H1 (cell line): ENCODE data around the gene GARIN6.
A peak's percentile ranks its signal among the peaks of the same experiment; 100 is the strongest.

Experiments
- EZH2 ChIP-seq: fragments of 200-600 bp; sonication (generic); IDR thresholded peaks from 2 replicates; pipeline ENCODE4 v1.7.1; 2012; ENCODE audit warnings: low read depth, mild to moderate bottlenecking, moderate library complexity, low read length, inconsistent platforms; ENCODE audit not compliant: severe bottlenecking
- PHF8 ChIP-seq: fragments of 200-600 bp; sonication (generic); conservative IDR thresholded peaks from 2 replicates; pipeline ENCODE4 v1.7.1; 2012; ENCODE audit warnings: low read depth, mild to moderate bottlenecking, inconsistent platforms, low read length, moderate library complexity
- POLR2A ChIP-seq, 2 experiments: IDR thresholded peaks; 1 replicate in 1 of 2; 2 replicates in 1 of 2; pipeline ENCODE4 v1.6.1; 2011; ENCODE audit warnings: low read depth in 2 of 2, low read length in 2 of 2, mild to moderate bottlenecking in 2 of 2; ENCODE audit errors: control extremely low read depth in 1 of 2
- POLR2AphosphoS5 ChIP-seq: IDR thresholded peaks from 2 replicates; pipeline ENCODE4 v1.6.1; 2011; ENCODE audit warnings: low read depth, low read length
- ZNF274 ChIP-seq: IDR thresholded peaks from 2 replicates; pipeline ENCODE4 v1.7.0; 2012; ENCODE audit warnings: low read length, borderline replicate concordance; ENCODE audit errors: extremely low read depth
- TF ChIP-seq, protein P1 (sequence below), 3 experiments: IDR thresholded peaks; 1 replicate in 2 of 3; 2 replicates in 1 of 3; pipeline versions ENCODE4 v1.5.1 to v1.6.1; 2011; ENCODE audit warnings: low read length in 3 of 3, mild to moderate bottlenecking in 3 of 3, inconsistent platforms in 2 of 3, low read depth in 1 of 3, moderate library complexity in 1 of 3; ENCODE audit not compliant: insufficient read depth in 1 of 3; ENCODE audit errors: control extremely low read depth in 1 of 3

DNA sequence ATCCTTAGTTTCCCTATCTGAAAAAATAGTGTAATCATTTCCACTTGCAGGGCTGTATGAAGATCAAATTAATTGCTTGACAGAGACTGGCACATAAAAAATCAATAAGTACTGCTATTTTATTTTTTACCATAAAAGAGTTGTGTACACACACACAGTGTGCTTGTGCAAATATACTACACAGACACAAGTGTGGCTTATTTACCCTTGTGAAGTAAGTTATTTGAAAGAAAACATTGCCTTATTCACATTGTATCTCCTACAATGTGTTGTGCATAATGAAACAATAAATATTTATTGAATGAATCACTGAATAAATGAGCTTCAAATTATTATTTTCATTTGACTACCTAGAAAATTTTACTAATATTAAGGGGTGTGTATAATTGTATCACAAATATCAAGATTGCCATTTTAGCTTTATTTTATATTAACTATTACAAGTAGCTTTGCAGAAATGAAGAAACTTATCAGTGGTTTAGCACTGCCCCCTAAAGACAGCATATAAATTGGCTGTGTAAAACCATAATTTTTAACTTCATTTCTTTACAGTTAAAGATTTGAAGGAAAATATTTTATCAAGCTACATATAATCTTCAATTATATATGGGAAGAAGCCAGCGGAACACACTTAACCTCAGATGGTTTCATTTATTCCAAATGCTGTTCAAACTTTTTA is 11.3 kb downstream of the GARIN6 start:
- TF ChIP-seq, protein P1, sequence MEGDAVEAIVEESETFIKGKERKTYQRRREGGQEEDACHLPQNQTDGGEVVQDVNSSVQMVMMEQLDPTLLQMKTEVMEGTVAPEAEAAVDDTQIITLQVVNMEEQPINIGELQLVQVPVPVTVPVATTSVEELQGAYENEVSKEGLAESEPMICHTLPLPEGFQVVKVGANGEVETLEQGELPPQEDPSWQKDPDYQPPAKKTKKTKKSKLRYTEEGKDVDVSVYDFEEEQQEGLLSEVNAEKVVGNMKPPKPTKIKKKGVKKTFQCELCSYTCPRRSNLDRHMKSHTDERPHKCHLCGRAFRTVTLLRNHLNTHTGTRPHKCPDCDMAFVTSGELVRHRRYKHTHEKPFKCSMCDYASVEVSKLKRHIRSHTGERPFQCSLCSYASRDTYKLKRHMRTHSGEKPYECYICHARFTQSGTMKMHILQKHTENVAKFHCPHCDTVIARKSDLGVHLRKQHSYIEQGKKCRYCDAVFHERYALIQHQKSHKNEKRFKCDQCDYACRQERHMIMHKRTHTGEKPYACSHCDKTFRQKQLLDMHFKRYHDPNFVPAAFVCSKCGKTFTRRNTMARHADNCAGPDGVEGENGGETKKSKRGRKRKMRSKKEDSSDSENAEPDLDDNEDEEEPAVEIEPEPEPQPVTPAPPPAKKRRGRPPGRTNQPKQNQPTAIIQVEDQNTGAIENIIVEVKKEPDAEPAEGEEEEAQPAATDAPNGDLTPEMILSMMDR (IDR thresholded peaks at IDR 0.05; ENCODE audit: control extremely low read depth in 1 of 3, insufficient read depth in 1 of 3, low read depth in 1 of 3, low read length in 3 of 3): peak in 1 of 3 experiments; percentile 16; a peak in 2 of 4 replicates
- TF ChIP-seq POLR2AphosphoS5: no peak
- TF ChIP-seq ZNF274: no peak
- TF ChIP-seq POLR2A (IDR thresholded peaks at IDR 0.05; ENCODE audit: control extremely low read depth in 1 of 2, low read depth in 2 of 2, low read length in 2 of 2): no peak
- TF ChIP-seq EZH2: no peak
- no peak for TF ChIP-seq PHF8
